ENCODE measurements around the gene AGR3.

AGR3 gene

DNA sequence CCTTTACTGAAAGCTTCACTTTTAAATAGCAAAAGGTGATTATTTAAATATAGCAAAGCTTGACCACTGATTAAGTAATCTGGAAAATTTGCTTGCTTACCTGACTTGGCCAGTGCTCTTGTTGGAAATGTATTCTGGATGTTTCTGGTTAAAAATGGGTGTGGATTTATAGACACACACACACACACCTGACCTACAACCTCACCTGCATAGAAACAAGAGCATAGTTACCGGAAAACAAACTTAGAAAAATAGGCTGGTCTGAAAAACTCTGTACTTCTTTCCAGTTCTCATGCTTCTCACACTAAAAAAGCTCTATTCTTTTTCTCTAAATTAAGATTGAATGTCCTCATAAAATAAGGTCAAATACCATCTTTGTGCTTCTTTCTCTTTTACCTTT is at the start of gene AGR3:
Gene AGR3 (minus strand): TSS at position 140 of the 400 bp plus-strand sequence. CDS start 3,365 bp downstream, outside the sequence.
- DNase-seq (ENCODE audit: low read depth in 2 of 2): no peak

DNA sequence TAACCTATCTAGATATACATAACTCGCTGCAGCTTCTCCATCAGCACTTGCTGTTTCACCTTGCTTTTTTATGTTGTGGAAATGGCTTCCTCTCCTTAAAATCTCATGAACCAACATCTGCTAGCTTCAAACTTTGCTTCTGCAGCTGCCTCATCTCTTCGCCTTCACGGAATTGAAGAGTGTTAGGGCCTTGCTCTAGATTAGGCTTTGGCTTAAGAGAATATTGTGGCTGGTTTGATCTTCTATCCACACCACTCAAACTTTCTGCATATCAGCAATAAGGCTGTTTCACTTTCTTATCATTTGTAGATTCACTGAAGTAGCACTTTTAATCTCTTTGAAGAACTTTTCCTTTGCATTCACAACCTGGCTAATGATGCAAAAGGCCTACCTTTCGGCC is 49.2 kb upstream of the AGR3 start:
- DNase-seq (ENCODE audit: low read depth in 2 of 2): no peak

DNA sequence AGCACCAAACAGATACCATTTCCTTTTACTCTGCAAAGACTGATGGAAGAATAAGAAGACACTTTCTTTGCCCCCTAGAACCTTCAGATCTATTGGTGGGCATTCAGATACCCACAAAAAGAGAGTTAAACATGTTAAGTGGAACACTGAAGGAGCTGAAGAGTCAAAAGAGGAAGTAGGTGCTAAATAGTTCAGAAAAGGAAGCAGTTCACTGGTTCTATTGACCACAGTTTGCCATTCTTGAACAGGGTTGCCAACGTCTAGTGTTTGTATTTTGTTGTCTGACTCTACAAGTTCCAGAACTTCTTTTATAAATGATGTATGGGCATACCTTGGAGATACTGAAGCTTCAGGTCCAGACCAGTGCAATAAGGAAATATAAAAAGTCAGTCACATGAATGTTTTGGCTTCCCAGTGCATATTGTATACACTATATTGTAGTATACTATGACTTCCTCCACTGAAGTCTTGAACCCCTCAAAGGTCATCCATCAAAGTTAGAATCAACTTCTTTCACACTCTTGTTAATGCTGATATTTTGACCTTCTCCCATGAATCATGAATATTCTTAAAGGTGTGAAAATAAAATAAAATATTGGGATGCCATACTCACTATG is 47.5 kb upstream of the AGR3 start:
- DNase-seq (ENCODE audit: low read depth in 2 of 2): no peak

DNA sequence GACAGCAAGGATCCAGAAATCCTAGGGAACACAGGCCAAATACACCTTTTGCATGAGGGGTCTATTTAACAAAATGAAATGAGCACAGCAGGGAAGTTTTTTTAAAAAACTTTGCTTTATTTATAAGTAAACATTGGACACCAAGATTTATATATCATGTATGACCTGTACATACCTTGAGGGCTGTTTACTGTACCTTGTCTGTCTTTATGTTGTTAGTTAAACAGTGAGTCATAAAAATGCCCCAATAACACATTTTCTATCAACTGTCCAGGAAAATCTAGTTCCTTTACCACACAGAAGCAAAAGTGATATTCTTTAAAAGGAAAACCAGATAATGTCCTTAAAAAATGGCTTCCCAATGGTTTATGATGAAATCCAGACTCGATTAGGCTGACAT is 45.1 kb upstream of the AGR3 start:
- DNase-seq (ENCODE audit: low read depth in 2 of 2): no peak

DNA sequence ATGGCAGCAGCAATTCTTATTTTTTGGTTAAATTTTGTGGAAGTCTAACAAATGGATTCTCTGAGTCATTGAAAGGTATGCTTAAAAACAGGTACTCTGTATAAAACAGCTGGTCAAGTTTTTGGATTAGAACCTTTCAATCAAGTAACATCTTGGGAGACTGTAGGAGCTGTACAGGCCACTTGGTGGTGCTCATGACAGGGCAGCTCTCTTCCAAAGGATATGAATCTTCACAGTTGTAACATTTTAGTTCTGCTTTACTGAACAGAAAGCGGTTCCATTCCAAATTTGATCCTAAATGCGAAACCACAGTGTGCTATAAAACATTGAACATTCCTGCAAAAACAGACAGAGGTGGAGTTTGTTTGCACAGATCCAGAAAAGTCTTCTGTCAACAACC is 44.5 kb upstream of the AGR3 start:
- no peak for DNase-seq (ENCODE audit: low read depth in 2 of 2)

DNA sequence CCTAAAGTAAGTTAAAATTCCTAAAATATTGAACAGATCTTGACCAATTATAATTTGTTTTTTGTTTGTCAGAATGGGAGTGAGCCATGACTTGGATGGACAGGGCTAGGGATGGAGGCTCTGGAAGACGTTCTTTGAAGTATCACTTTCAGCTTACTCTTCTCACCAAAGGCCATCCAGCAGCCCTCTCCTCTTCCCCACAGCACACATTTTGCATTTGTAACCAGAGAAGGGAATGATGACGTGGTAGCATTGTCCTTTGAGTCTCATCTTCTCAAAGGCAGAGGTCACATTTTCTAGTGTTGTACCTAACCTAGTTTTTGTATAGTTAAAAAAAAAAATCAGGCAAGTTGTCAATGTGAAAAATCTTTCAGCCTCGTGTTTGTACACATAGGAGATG is 43.8 kb upstream of the AGR3 start:
- no peak for DNase-seq (ENCODE audit: low read depth in 2 of 2)

DNA sequence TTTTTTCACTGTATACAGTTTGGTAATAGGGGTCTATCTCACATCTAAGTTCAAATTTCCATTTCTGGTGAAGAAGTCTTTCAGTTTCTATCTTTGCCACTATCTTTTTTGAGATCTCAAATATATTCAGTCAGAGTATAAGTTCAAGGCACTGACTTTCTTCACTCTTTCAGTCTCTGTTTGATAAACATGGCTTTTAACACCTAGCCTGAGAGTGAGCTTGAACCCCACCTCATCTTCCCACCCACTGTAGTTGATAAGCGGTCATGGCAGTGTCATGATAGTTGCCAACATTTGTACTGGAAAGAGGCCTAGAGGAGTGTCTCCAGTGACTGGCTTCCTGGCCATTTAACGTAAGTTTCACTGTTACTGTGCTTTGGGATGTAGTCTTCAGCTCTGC is 41.2 kb upstream of the AGR3 start:
- no peak for DNase-seq (ENCODE audit: low read depth in 2 of 2)

DNA sequence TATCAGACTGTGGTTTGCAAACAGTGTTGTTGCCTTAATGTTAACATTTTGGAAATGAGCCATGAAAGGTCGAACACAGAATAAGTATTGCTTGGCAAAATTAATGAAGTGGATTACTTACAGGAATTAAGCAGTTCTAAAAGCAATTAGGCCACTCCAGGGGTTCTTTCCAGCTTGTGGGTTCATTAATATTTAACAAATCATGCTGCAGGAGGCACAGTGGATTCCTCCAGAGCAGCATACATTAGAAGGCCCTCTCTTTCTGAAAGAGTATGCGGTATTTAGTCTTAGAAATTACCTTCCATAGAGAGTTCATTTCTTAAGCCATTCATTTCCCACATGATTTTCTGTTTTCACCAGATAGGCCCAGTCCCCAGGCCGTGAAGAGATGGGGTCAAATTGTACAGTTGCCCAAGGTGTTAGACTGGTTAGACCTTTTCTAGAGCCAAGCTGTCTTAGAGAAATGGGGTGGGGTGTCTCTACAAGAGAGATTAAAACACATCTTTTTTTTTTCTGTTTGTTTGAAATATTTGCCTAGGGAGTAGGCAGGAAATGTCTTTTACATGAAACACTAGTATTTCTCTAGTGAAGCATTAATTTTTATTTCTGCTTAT is 40.0 kb upstream of the AGR3 start:
- DNase-seq (ENCODE audit: low read depth in 2 of 2): no peak

DNA sequence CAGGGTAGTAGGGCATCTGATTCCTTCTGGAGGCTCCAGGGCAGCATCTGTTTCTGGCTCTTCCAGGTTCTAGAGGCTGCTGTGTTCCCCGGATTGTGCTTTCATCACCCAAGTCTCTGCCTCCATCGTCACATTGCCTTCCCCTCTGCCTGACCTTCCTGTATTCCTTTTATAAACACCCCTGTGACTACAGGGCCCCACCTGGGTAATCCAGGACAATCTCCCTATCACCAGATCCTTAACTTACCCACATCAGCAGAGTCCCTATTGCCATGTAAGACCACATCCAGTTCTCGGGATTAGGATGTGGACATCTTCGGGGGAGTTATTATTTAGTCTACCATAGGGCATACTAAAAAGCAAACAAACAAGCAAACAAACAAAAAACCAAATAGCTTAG is 39.4 kb upstream of the AGR3 start:
- DNase-seq (ENCODE audit: low read depth in 2 of 2): no peak

DNA sequence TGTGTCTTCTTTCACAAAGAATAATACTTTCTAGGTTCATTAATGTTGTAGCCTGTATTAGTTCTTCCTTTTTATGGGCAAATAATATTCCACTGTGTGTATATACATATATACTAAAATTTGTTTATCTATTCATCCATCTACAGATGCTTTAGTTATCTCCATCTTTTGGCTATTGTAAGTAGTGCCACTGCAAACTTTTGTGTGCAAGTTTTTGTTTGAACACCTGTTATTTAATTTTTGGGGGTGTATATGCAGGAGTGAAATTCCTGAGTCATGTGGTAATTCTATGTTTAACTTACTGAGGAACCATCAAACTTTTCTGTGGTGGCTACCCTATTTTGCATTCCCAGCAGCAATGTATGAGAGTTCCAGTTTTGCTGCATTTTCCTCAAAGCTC is 37.7 kb upstream of the AGR3 start:
- DNase-seq (ENCODE audit: low read depth in 2 of 2): no peak

DNA sequence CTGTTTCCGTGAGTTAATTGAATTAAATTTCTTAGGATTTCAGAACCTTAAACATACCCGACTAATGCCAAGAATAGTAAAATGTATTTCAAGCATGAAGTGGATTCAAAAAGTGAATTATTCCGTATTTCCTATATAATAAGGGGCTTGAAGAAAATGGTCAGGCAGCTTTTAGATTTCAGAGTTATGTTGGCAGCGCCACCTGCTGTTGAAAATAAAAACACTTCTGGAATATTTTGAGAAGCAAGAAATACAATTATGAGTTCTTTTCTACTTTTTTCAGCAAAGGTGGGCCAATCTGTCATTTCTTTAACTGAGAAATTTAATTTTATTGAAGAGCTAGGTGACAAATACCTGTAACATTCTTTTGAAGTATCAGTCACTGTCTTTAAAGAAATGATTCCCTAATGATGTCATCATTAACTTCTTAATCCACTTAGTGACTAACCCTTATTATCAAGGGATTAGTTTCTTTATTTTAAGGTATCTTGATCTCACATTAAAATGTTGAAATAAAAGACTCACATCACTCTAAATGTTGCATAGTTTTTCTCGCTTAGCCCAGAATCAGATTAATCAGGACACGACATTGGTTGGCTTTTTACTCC is 36.6 kb upstream of the AGR3 start:
- no peak for DNase-seq (ENCODE audit: low read depth in 2 of 2)

DNA sequence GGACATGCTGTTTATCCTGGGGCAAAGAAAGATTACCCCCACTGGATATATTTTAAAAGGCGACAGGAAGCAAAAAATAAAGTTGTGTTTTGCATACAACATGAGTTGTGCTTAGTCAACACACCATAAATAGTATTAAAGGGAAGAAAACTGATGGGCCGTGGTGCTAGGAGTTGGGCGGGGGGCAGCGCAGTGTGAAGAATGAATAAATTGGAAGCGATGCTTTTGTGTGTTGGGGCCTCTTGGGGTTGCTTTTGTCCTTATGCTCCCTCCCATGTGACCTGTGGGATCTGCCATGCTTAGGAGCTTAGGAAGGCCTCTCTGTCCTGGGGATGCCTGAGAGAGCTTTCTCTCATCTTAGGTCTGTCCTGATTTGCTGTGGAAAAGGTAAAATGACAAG is 35.0 kb upstream of the AGR3 start:
- no peak for DNase-seq (ENCODE audit: low read depth in 2 of 2)

DNA sequence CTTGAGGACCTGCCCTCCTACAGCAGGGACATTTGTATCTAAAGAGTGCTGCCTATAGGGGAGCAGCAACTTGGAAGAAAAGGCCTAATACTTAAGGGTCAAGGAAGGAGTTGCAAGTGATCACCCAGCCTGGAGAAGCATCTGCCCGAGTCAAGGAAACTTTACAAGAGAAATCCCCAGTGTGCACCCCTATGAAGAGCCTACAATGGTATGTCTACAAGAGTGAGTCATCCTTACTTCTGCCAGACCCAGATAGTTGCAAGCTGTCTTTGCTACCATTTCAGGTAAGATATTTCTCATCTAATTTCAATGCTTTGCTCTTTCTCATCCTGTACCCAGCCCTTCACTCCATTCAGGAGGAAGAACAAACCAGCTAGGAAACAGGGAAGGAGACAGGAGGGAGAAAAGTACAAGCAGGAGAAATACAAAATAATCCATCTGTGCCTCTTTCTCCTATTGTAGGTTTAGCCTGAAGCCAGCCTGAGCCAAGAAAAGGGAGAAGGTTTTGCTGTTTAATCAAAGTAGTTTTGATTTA is 34.4 kb upstream of the AGR3 start:
- no peak for DNase-seq (ENCODE audit: low read depth in 2 of 2)

DNA sequence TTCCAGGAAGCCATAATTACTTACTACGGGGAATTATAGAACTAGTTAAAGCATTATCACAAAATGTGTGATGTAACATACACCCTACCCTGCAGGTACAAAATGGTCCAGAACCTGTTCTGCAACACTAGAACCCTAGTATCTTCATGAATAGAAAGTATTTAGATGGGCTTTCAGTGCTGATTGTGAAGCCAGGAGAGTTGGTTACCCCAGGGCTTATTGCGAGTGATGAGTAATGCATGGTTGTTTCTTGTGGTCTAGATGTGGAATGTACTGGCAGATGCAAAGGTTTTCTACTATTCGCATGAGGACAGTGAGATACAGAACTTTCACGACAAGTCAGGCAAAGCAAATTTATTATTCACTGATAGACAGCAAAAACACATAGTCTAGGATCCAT is 33.6 kb upstream of the AGR3 start:
- no peak for DNase-seq (ENCODE audit: low read depth in 2 of 2)

DNA sequence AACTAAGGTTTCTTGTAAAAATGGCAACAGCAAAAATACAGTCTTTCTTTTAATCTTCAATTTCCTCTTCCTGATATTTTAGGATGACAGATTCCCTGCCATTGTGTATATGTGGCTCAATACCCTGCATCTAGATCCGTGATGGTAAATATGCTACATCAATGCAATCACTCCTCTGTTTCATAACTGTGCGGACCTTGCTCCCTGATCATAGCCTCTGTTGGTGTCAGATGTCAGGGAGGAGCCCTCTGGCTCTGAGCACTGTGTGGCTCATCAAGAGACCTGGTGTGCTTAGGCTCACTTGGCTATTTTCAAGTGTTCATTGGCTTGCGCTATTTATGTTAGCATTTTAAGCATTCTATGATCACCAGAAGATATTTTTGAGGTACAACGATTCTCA is 33.0 kb upstream of the AGR3 start:
- DNase-seq (ENCODE audit: low read depth in 2 of 2): no peak

DNA sequence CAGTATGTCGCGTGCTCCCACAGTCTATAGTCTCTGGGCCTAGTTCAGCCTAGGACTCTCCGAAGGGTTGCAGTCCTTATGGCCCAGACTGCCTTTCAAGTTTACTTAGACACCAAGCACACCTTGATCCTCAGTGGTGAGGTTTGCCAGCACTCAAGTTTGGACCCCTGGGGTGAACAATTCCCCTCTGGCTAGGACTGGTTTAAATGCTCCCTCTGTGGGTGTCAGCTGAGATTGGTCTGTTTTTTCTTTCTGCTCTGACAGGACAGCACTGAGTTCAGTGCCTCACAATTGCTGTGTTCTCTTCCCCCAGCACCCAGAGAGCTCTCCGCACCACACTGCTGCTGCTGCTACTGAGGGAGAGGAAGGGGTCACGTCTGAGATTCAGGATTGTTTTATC is 31.9 kb upstream of the AGR3 start:
- no peak for DNase-seq (ENCODE audit: low read depth in 2 of 2)

DNA sequence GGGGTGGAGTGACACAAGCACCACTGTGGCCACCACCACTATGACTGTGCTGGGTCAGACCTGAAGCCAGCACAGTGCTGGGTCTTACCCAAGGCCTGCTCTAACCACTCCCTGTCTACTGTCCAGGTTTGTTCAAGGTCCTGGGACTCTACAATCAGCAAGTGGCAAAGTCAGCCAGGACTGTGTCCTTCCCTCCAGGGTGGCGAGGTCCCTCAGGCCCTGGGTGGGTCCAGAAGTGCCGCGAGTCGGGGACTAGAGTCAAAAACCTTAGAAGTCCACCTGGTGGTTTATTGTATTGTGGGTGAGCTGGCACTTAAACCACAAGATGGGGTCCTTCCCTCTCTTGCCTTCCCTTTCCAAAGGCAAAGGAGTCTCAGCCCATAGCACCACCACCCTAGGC is 30.8 kb upstream of the AGR3 start:
- no peak for DNase-seq (ENCODE audit: low read depth in 2 of 2)

DNA sequence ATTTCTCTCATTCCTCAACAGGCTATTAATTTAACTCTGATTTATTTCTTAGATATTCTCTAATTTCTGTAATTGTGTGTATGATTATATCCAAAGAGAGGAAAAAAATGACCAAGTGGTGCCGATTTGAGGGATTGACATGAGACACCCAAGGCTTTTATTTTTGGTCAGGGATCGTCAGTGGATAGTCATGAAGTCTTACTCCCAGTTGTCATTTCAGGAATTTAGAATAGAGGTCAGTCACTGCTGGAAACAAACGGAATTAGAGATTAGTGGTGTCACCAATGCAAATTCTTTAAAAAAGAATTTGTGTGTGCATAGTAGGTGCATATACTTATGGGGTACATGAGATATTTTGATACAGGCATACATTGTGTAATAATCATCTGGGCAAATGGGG is 26.8 kb upstream of the AGR3 start:
- no peak for DNase-seq (ENCODE audit: low read depth in 2 of 2)

DNA sequence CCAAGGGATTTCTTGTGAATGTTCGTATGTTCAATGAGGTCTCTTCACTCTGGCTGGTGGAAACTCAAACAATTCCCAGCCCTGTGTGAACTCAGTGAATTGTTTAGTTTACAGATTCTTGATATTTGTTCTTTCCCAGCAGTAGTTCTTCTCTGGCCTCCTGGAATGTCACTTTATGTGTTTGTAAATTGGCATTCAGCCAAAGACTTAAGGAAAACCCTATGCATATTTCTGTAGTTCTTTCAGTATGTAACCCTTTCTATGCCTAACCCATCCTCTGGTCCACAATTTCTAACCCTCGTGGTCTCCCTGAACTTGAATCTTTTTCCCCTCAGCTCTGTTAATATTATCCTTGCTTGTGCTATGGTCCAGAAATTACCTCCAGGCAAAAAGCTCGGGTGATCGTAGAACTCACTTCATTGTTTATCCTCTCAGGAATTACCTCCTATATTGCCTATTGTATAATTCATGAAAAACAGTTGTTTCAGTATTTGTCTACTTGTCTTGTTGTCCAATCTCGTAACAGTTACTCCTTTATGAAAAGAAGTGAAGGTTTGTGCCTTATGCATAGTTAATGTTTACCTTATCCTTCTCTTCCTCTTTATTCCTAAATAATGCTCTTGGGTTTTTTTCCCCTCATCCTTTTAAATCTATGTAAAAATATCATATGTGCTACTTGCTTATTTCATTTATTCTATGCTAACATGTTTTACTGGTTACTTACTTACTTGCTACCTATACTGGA is 23.7 kb upstream of the AGR3 start:
- DNase-seq (ENCODE audit: low read depth in 2 of 2): no peak

DNA sequence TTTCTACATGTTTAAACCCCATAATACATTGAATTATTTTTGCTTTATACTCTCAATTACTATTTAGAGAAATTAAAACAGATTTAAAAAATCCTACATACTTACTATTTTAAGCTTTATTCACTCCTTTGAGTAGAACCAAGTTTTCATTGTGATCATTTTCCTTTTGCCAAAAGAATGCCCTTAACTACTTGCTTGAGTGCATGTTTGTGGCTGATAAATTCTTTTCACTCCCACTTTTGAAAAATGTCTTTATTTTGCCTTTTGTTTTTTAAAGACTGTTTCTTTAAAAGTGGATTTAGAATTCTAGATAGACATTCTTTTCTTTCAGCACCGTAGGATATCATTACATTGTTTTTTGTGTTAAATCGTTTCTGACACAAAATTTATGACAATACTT is 22.3 kb upstream of the AGR3 start:
- DNase-seq (ENCODE audit: low read depth in 2 of 2): no peak

DNA sequence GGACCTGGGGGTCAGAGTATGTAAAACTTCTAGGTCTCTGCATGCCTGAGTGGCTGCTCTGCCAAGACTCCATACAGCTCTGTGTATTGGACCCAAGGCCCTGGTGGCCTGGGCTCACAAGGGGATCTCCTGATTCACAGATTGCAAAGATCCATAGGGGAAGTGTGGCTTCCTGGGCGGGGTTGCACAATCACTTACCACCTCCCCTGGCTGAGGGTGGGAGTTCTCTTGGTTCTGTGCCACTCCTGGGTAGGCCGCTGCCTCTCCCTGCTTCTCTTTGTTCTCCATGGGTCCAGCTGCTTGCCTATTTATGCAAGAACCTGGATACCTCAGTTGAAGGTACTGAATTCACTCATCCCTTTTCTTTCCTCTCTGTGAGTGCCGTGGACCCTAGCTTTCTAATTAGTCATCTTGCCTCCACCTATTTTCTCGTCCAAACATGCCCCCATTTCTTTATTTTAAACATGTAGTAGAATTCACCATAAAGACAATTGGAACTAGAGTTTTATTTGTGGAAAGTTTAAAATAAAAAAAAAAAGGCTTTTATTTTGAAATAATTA is 18.5 kb upstream of the AGR3 start:
- DNase-seq (ENCODE audit: low read depth in 2 of 2): no peak

DNA sequence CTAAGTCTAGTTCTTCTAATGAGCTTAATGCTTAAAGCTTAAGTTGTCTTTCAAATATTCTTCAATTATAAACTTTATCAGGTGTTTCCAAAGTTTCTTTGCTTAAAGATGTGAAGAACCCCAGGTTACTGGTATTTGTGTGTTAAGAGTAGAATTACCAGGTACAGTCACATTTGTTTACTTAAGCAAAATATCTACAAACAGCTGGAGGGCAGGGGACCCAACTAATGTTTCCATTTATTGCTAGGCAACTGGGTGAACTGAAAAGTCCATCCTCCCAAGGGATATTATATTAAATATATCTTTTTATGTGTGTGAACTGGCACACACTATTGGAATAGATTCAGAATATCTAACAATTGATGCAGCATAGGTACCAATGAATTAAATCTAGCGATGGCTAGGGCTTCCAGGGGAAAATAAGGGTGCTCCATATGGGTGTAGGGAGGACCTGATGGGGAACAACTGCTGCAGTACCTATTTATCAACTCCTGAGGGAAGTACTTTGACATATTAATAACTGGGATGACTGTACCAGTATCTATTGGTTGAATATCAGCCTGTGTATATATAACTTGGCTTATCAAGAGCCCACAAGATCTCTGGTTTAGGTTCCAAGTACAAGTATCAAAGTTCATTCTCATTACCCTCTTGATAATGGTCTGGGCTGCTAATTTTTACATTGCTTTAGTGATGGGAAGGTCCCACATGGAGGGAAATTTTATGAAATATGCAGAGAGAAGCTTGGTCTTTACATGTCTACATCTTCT is 10.3 kb upstream of the AGR3 start:
- no peak for DNase-seq (ENCODE audit: low read depth in 2 of 2)

Data from stimulated activated CD4-positive, alpha-beta T cell treated with anti-CD3 and anti-CD28 coated beads, Interleukin-4, amount 100 ng/mL, for 48 hours (primary cell).